Esophagus squamous epithelium (tissue), 4 donors: Measurements from ENCODE around the gene DLK2.

Experiments used
- CTCF ChIP-seq, 6 experiments: fragments of 450-650 bp in 4 of 6; fragments of 200-600 bp in 2 of 6; sonication (generic) in 2 of 6; IDR thresholded peaks; one replicate each; pipeline ENCODE4 v1.5.1; 2016 to 2019; ENCODE audit warnings: antibody characterized with exemption in 6 of 6, mild to moderate bottlenecking in 4 of 6, moderate library complexity in 4 of 6
- POLR2A ChIP-seq, 4 donors: fragments of 450-650 bp; IDR thresholded peaks; one replicate each; pipeline ENCODE4 v1.6.1; 2017; ENCODE audit warnings: antibody characterized with exemption in 4 of 4, mild to moderate bottlenecking in 4 of 4, moderate library complexity in 3 of 4

GRCh38 chr6:43475516-43475915 is 20.2 kb upstream of the DLK2 start:
- no peak for TF ChIP-seq CTCF (IDR thresholded peaks at IDR 0.05)
- no peak for TF ChIP-seq POLR2A (IDR thresholded peaks at IDR 0.05)
